HepG2 (cell line): ENCODE measurements around the gene TMEM164. TPM values are rescaled to one million over a fixed set of nuclear protein-coding genes. Genes with fewer than 3 reads are reported as not detected.

Experiments
- ATAC-seq: fragments of 200-7000 bp; cut with Tn5 transposase; 3 replicates; pipeline ENCODE4 v1.9.1; 2020; ENCODE audit warnings: mild to moderate bottlenecking, moderate library complexity
- BruUV-seq: library from RNA; stranded (reverse); fragments of 400-500 nt; replicated peaks from 2 replicates; lab custom pipeline; 2021; lab: Mats Ljungman, UMichigan
- CTCF ChIA-PET: fragments of 300-600 bp; formaldehyde crosslinking; extraction: SDS; loops from one replicate; lab custom pipeline; 2021; ENCODE audit warnings: low total read pairs, inconsistent platforms, low intra/inter-chr PET ratio; lab: Yijun Ruan, JAX
- POLR2A ChIA-PET: fragments of 350-600 bp; sonication (Branson Sonifier 250); formaldehyde crosslinking; loops from one replicate; lab custom pipeline; 2020; ENCODE audit warnings: antibody characterized with exemption, inconsistent platforms; lab: Yijun Ruan, JAX
- DNase-seq: peaks from one replicate; pipeline ENCODE4 v3.0.0-alpha.2; 2015; ENCODE audit warnings: low spot score
- FAIRE-seq: peaks from 3 replicates; lab custom pipeline; 2011; peaks lifted over from hg19 to GRCh38; lab: Jason Lieb, UNC
- H2AFZ ChIP-seq: one replicate; pipeline ENCODE4 v1.6.1; 2011; ENCODE audit warnings: low read length, inconsistent platforms
- H3K27ac ChIP-seq: fragments of 300-600 bp; 3 replicates; pipeline ENCODE4 v1.8.0; 2011; ENCODE audit warnings: mixed run types, mild to moderate bottlenecking, mixed read lengths, low read length, inconsistent platforms; ENCODE audit not compliant: insufficient read depth; ENCODE audit errors: extremely low read length
- H3K27me3 ChIP-seq, 2 experiments: fragments of 200-600 bp in 1 of 2; 2 replicates in 1 of 2; 3 replicates in 1 of 2; pipeline versions ENCODE4 v1.6.0 to v1.8.0; 2011; ENCODE audit warnings: low read length in 2 of 2, mild to moderate bottlenecking in 2 of 2, moderate library complexity in 2 of 2, inconsistent platforms in 1 of 2; ENCODE audit not compliant: insufficient read depth in 2 of 2, control insufficient read depth in 1 of 2
- H3K36me3 ChIP-seq, 2 experiments: fragments of 200-600 bp in 1 of 2; replicated peaks in 1 of 2; 2 replicates in 1 of 2; 3 replicates in 1 of 2; pipeline versions ENCODE4 v1.5.1 to v1.8.0; 2011; ENCODE audit warnings: low read length in 2 of 2, inconsistent platforms in 1 of 2; ENCODE audit not compliant: insufficient read depth in 2 of 2, control insufficient read depth in 1 of 2
- H3K4me1 ChIP-seq: 2 replicates; pipeline ENCODE4 v1.5.1; 2012; ENCODE audit warnings: low read length, inconsistent platforms; ENCODE audit not compliant: insufficient read depth
- H3K4me2 ChIP-seq: 2 replicates; pipeline ENCODE4 v1.6.0; 2011; ENCODE audit warnings: low read depth, low read length, inconsistent platforms
- H3K4me3 ChIP-seq, 3 experiments: fragments of 200-600 bp in 1 of 3; sonication (generic), shearing (Covaris generic) in 1 of 3; replicated peaks in 1 of 3; 2 replicates each; pipeline ENCODE4 v1.5.1; 2011 to 2016; ENCODE audit warnings: low read length in 3 of 3, inconsistent platforms in 2 of 3, low read depth in 2 of 3, mild to moderate bottlenecking in 2 of 3, control low read depth in 1 of 3, mixed read lengths in 1 of 3; ENCODE audit not compliant: insufficient read depth in 1 of 3
- H3K79me2 ChIP-seq: one replicate; pipeline ENCODE4 v1.6.1; 2011; ENCODE audit warnings: low read length, inconsistent platforms; ENCODE audit not compliant: insufficient read depth
- H3K9ac ChIP-seq: 2 replicates; pipeline ENCODE4 v1.6.0; 2011; ENCODE audit warnings: mild to moderate bottlenecking, low read depth, low read length, inconsistent platforms; ENCODE audit not compliant: insufficient read depth
- H3K9me3 ChIP-seq: 2 replicates; pipeline ENCODE4 v1.5.1; 2012; ENCODE audit warnings: mild to moderate bottlenecking, low read length
- H4K20me1 ChIP-seq: 2 replicates; pipeline ENCODE4 v1.6.0; 2011; ENCODE audit warnings: inconsistent platforms, mild to moderate bottlenecking, low read length, moderate library complexity; ENCODE audit not compliant: insufficient read depth
- BCL6 ChIP-seq: IDR thresholded peaks from 2 replicates; pipeline ENCODE4 v1.6.1; 2016; ENCODE audit warnings: missing genetic modification reagents, missing compliant biosample characterization
- MAZ ChIP-seq, 2 experiments: sonication (generic) in 1 of 2; formaldehyde crosslinking in 1 of 2; IDR thresholded peaks; 2 replicates each; pipeline versions ENCODE4 v1.5.0 to v1.6.1; 2012 to 2020; ENCODE audit warnings: low read depth in 2 of 2, mild to moderate bottlenecking in 2 of 2, borderline replicate concordance in 1 of 2, improper control_type of control experiment in 1 of 2, low read length in 1 of 2, missing genetic modification reagents in 1 of 2, moderate library complexity in 1 of 2
- MEIS1 ChIP-seq: sonication (generic); formaldehyde crosslinking; IDR thresholded peaks from 2 replicates; pipeline ENCODE4 v1.9.0; 2021; ENCODE audit warnings: mild to moderate bottlenecking, missing genetic modification reagents, moderate library complexity, borderline replicate concordance
- MIER2 ChIP-seq: IDR thresholded peaks from 2 replicates; pipeline ENCODE4 v1.6.1; 2016; ENCODE audit warnings: missing biosample characterization, missing genetic modification reagents
- NCOA1 ChIP-seq: sonication (generic); formaldehyde crosslinking; IDR thresholded peaks from 2 replicates; pipeline ENCODE4 v1.9.0; 2021; ENCODE audit warnings: missing genetic modification reagents
- NRL ChIP-seq: sonication (generic); formaldehyde crosslinking; IDR thresholded peaks from 2 replicates; pipeline ENCODE4 v1.5.0; 2020; ENCODE audit warnings: missing genetic modification reagents, mild to moderate bottlenecking, moderate library complexity, borderline replicate concordance
- PAX8 ChIP-seq: sonication (generic); formaldehyde crosslinking; IDR thresholded peaks from 2 replicates; pipeline ENCODE4 v1.8.0; 2022; ENCODE audit warnings: mild to moderate bottlenecking, missing genetic modification reagents, borderline replicate concordance
- SIX1 ChIP-seq: sonication (generic); formaldehyde crosslinking; IDR thresholded peaks from 2 replicates; pipeline ENCODE4 v1.4.0; 2020; ENCODE audit warnings: missing genetic modification reagents, borderline replicate concordance
- SKI ChIP-seq: fragments of 450-650 bp; IDR thresholded peaks from one replicate; pipeline ENCODE4 v1.6.1; 2018; ENCODE audit warnings: mild to moderate bottlenecking; ENCODE audit not compliant: partially characterized antibody
- TBL1XR1 ChIP-seq: fragments of 150-350 bp; IDR thresholded peaks from 2 replicates; pipeline ENCODE4 v1.6.1; 2014; ENCODE audit warnings: borderline replicate concordance, low read length; ENCODE audit not compliant: partially characterized antibody
- TOPORS ChIP-seq: sonication (generic); formaldehyde crosslinking; IDR thresholded peaks from 2 replicates; pipeline ENCODE4 v1.8.0; 2023; ENCODE audit warnings: mild to moderate bottlenecking, missing genetic modification reagents
- ZNF333 ChIP-seq: sonication (generic); formaldehyde crosslinking; IDR thresholded peaks from 2 replicates; pipeline ENCODE4 v1.4.0; 2020; ENCODE audit warnings: mild to moderate bottlenecking, missing genetic modification reagents, borderline replicate concordance
- ZNF337 ChIP-seq: sonication (generic); formaldehyde crosslinking; IDR thresholded peaks from 2 replicates; pipeline ENCODE4 v1.5.1; 2020; ENCODE audit warnings: missing genetic modification reagents, low read depth, mild to moderate bottlenecking, borderline replicate concordance
- ZNF580 ChIP-seq: IDR thresholded peaks from 2 replicates; pipeline ENCODE4 v1.6.1; 2016; ENCODE audit warnings: low read depth, borderline replicate concordance
- ZNF761 ChIP-seq: sonication (generic); formaldehyde crosslinking; conservative IDR thresholded peaks from 2 replicates; pipeline ENCODE4 v1.4.0; 2020; ENCODE audit warnings: mild to moderate bottlenecking, missing genetic modification reagents
- in situ Hi-C: cut with HindIII; loops from 2 replicates; pipeline ENCODE4 v1.10.0; 2017; ENCODE audit warnings: low pct_unique_long_range_greater_than_20kb; ENCODE audit not compliant: extremely low pct_ligation_motif_present
- intact Hi-C: fragments of 100-400 bp; cut with micrococcal nuclease; formaldehyde crosslinking; loops from one replicate; pipeline ENCODE4 v1.10.0; 2022; ENCODE audit not compliant: unreplicated experiment
- polyA plus RNA-seq, 8 experiments: library from polyadenylated mRNA; depleted of rRNA in 3 of 8; stranded (reverse) in 7 of 8; unstranded in 1 of 8; fragments of >200 nt; fragmentation: Illumina TruSeq in 4 of 8; extraction: Trizol in 4 of 8; gene quantifications; 2 replicates each; pipeline versions ENCODE4 v1.2.1 to v1.2.3, GENCODE V29; 2011 to 2016; ENCODE audit warnings: low read depth in 4 of 8, missing spikeins in 1 of 8, mixed read lengths in 1 of 8; ENCODE audit not compliant: insufficient read depth in 1 of 8
- total RNA-seq, 5 experiments: library from RNA; depleted of rRNA; stranded (reverse); fragments of >200 nt; fragmentation: Illumina TruSeq; extraction: Trizol; gene quantifications; 2 replicates each; pipeline ENCODE4 v1.2.3, GENCODE V29; 2016; ENCODE audit warnings: low read depth in 1 of 5

TMEM164 gene
- total and polyA plus RNA-seq, 2 of the 13 experiments (the other 11 are each of a cell fraction or from before 2014, with no cell fraction given) = 5.8 to 13.2 TPM

- no peak overlapping the region for H3K4me2 ChIP-seq
- H3K79me2 ChIP-seq = no peaks in the 10 kb centered on the region
- H3K27me3 ChIP-seq = no peaks in the 10 kb centered on the region
- H4K20me1 ChIP-seq = no peaks in the 10 kb centered on the region
- intact Hi-C loops = no loop called here
- H2AFZ ChIP-seq = no peak overlapping the region
- no peaks in the 10 kb centered on the region for H3K9me3 ChIP-seq
- H3K27ac ChIP-seq = no peak overlapping the region
- no peak overlapping the region for H3K4me3 ChIP-seq
- POLR2A ChIA-PET = no interaction called here
- H3K36me3 ChIP-seq = no peaks in the 10 kb centered on the region
- in situ Hi-C loops = no loop called here
- no peak for FAIRE-seq
- no TSS peak for BruUV-seq
- H3K4me1 ChIP-seq = no peaks in the 10 kb centered on the region
- no peak for ATAC-seq
- no peak for TF ChIP-seq ZNF761 (CRISPR knock-in tag)
- TF ChIP-seq PAX8 = no peak
- TF ChIP-seq SIX1 (CRISPR knock-in tag) = no peak
- no peak for TF ChIP-seq MIER2
- TF ChIP-seq MAZ (IDR thresholded peaks at IDR 0.05; ENCODE audit: borderline replicate concordance, low read depth, low read length) = no peak
- TF ChIP-seq MAZ (CRISPR knock-in tag; IDR thresholded peaks at IDR 0.05; ENCODE audit: low read depth) = no peak
- TF ChIP-seq ZNF580 (CRISPR knock-in tag) = no peak
- no peak for TF ChIP-seq ZNF333 (CRISPR knock-in tag)
- no peak for TF ChIP-seq TOPORS (CRISPR knock-in tag)
- no peak for TF ChIP-seq NRL (CRISPR knock-in tag)
- no peak for TF ChIP-seq MEIS1 (CRISPR knock-in tag)
- TF ChIP-seq ZNF337 (CRISPR knock-in tag) = no peak
- TF ChIP-seq SKI = no peak
- TF ChIP-seq BCL6 (CRISPR knock-in tag) = no peak
- TF ChIP-seq TBL1XR1 = no peak
- no peak for TF ChIP-seq NCOA1
- no peak for DNase-seq
- CTCF ChIA-PET = no interaction called here
- H3K9ac ChIP-seq = no peak overlapping the region
Observed at GRCh38 chrX:109959356-109959871, 43.5 kb upstream of the TMEM164 start.
